ENCODE results near the gene LMO3.

DNA sequence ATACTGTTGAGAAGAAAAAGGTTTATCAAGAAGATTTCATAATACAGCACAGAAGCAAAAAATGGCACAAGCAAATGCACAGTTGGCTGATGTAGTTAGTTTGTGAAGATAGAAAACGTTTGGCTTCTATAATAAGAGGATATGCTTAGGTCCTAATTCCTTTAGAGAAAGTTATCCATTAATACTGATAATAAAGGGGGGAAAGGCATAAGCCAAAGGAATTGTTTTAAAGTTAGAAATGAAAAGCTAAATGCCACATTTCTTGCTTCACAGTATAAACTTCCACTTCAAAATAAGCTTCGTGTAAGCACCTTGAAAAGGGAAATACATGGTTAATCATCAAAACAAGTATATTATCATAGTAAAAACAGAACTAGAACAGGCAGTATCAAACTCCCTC, 12.4 kb downstream of the LMO3 start:
- no peak for TF ChIP-seq CTCF (IDR thresholded peaks at IDR 0.05)
- no peak for TF ChIP-seq POLR2A (IDR thresholded peaks at IDR 0.05)
- TF ChIP-seq EP300 (IDR thresholded peaks at IDR 0.05), result no peak
- TF ChIP-seq POLR2AphosphoS5 (IDR thresholded peaks at IDR 0.05), result no peak
